IPS-NIHi11 (cell line): ENCODE results near the gene RNASEH2C.
A peak's percentile ranks its signal among the peaks of the same experiment; 100 is the strongest.
"Not testable (repeated sequence)": the region's sequence is repeated elsewhere in the genome, so short reads cannot be mapped to it uniquely, and the experiment has no call there.

Experiments
- DNase-seq: peaks from one replicate; pipeline ENCODE4 v3.0.0; 2012; ENCODE audit warnings: mixed read lengths, low spot score

RNASEH2C gene

GRCh38 chr11:65720211-65720934, at the start of gene RNASEH2C:
Gene RNASEH2C (minus strand): TSS chr11:65720798. CDS start chr11:65720758, 40 bp downstream.
- DNase-seq, result peak; percentile 94

GRCh38 chr11:65767806-65768205, 47.2 kb upstream of the RNASEH2C start:
- DNase-seq, result not testable (repeated sequence)

- DNase-seq, result no peak
These were observed 46.8 kb upstream of the RNASEH2C start for GRCh38 chr11:65767406-65767805.

GRCh38 chr11:65766535-65766934, 45.9 kb upstream of the RNASEH2C start:
- no peak for DNase-seq

- no peak for DNase-seq
These were observed 43.8 kb upstream of the RNASEH2C start for GRCh38 chr11:65764434-65764833.

GRCh38 chr11:65762816-65763215, 42.2 kb upstream of the RNASEH2C start:
- DNase-seq, result not testable (repeated sequence)

- DNase-seq, result not testable (repeated sequence)
These were observed 41.6 kb upstream of the RNASEH2C start for GRCh38 chr11:65762169-65762568.

- DNase-seq, result no peak
These were observed 24.5 kb upstream of the RNASEH2C start for GRCh38 chr11:65745049-65745448.

GRCh38 chr11:65744699-65745042, 24.1 kb upstream of the RNASEH2C start:
- DNase-seq, result no peak

GRCh38 chr11:65744026-65744698, 23.6 kb upstream of the RNASEH2C start:
- DNase-seq, result peak; percentile 66

GRCh38 chr11:65743681-65744025, 23.1 kb upstream of the RNASEH2C start:
- DNase-seq, result no peak

GRCh38 chr11:65742353-65742752, 21.8 kb upstream of the RNASEH2C start:
- no peak for DNase-seq

- DNase-seq, result no peak
These were observed 20.6 kb upstream of the RNASEH2C start for GRCh38 chr11:65741185-65741584.

GRCh38 chr11:65739022-65739421, 18.4 kb upstream of the RNASEH2C start:
- no peak for DNase-seq

- DNase-seq, result no peak
These were observed 16.2 kb upstream of the RNASEH2C start for GRCh38 chr11:65736810-65737209.

GRCh38 chr11:65735111-65735510, 14.5 kb upstream of the RNASEH2C start:
- DNase-seq, result not testable (repeated sequence)

- DNase-seq, result no peak
These were observed 9.9 kb upstream of the RNASEH2C start for GRCh38 chr11:65730461-65730860.

GRCh38 chr11:65727865-65728264, 7.3 kb upstream of the RNASEH2C start:
- no peak for DNase-seq

- peak; percentile 35 for DNase-seq
These were observed 6.1 kb upstream of the RNASEH2C start for GRCh38 chr11:65726660-65727059.

- DNase-seq, result no peak
These were observed 1.7 kb upstream of the RNASEH2C start for GRCh38 chr11:65722261-65722660.

GRCh38 chr11:65719871-65720210, 757 bp downstream of the RNASEH2C start:
- no peak for DNase-seq

- DNase-seq, result no peak
These were observed 1.6 kb downstream of the RNASEH2C start for GRCh38 chr11:65718964-65719492.

- no peak for DNase-seq
These were observed 2.1 kb downstream of the RNASEH2C start for GRCh38 chr11:65718531-65718930.

- DNase-seq, result no peak
These were observed 2.7 kb downstream of the RNASEH2C start for GRCh38 chr11:65717906-65718305.
